ENCODE data around the gene UNC93A. TPM values are rescaled to one million over a fixed set of nuclear protein-coding genes. Genes with fewer than 3 reads are reported as not detected.
A peak's percentile ranks its signal among the peaks of the same experiment; 100 is the strongest.
"Not testable (repeated sequence)": the region's sequence is repeated elsewhere in the genome, so short reads cannot be mapped to it uniquely, and the experiment has no call there.

UNC93A gene
- total RNA-seq, 2 donors from 2014 or later, result not detected

- ATAC-seq; H3K36me3 Mint-ChIP-seq; H3K4me3 Mint-ChIP-seq; DNase-seq (ENCODE audit: low spot score); H3K4me1 Mint-ChIP-seq (ENCODE audit: low read depth in 2 of 2); H3K9me3 Mint-ChIP-seq; H3K27ac Mint-ChIP-seq: not testable (repeated sequence)
- peaks cover 19 to 41% of the 10 kb centered on the region in 2 donors for H3K27me3 Mint-ChIP-seq
Observed at GRCh38 chr6:167278173-167278940, 12.8 kb upstream of the UNC93A start.

DNA sequence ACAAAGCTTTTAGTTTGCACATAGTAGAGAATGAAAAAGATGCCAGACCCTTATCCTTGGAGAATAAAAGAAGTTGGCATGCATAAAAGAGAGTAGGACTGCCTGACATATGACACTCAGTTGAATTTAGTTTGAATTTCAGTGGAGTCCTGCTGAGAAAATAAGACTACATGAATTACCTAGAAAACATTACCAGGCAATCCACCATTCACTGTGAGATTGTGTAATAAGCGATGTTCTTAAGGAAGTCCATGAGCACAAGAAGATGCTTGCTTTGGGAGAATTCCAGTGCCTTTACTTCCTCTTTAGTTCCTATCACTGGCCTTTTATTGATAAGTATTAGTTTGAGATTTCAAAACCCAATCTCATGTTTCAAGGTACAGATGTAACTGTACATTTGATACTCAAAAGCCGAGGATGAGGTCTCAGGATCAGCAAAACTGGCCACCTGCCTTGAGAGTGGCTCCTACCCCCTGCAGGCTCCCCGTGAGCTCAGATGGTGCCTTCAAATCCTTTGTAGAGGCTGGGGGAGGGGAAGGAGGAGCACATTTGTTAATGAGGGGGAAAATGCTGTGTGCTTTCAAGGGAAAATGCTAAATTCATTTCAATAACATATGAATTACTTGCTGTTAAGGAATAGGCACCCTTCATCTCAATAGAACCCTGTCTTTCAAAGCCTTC, 11.2 kb upstream of the UNC93A start:
- no peak overlapping the region for H3K27ac Mint-ChIP-seq
- no peak for DNase-seq (ENCODE audit: low spot score)
- H3K27me3 Mint-ChIP-seq, result peaks cover 19 to 41% of the 10 kb centered on the region in 2 donors
- H3K36me3 Mint-ChIP-seq, result no peaks in the 10 kb centered on the region
- H3K4me1 Mint-ChIP-seq (ENCODE audit: low read depth in 2 of 2), result no peaks in the 10 kb centered on the region
- no peaks in the 10 kb centered on the region for H3K9me3 Mint-ChIP-seq
- no peak for ATAC-seq
- no peak overlapping the region for H3K4me3 Mint-ChIP-seq

- peaks cover 19 to 41% of the 10 kb centered on the region in 2 donors for H3K27me3 Mint-ChIP-seq
- not testable (repeated sequence) for H3K4me1 Mint-ChIP-seq (ENCODE audit: low read depth in 2 of 2); ATAC-seq
Observed at GRCh38 chr6:167280466-167280865, 10.6 kb upstream of the UNC93A start.

DNA sequence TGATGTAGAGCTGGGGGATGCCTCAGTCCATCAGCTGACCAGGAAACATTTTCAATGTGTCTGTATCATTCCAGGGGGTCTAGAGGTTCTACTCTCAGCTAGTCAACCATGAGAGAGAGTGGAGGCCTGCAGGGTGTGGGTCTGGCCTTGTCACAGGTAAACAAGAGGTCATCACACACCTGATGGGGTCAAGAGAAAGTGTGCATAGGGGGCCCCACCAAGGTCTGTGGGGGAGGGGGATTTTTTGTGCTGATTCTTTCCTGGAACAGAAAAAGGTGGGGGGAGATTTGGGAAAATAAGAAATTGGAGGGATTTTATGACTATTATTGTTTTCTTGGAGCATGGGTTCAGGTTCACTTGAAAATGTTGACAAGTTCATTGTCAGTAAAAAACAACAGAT, 8.9 kb upstream of the UNC93A start:
- no peaks in the 10 kb centered on the region for H3K9me3 Mint-ChIP-seq
- H3K27me3 Mint-ChIP-seq, result peaks cover 16 to 32% of the 10 kb centered on the region in 2 donors
- ATAC-seq, result no peak
- no peak overlapping the region for H3K4me3 Mint-ChIP-seq
- H3K4me1 Mint-ChIP-seq (ENCODE audit: low read depth in 2 of 2), result no peaks in the 10 kb centered on the region
- H3K27ac Mint-ChIP-seq, result no peak overlapping the region
- DNase-seq (ENCODE audit: low spot score), result no peak
- no peaks in the 10 kb centered on the region for H3K36me3 Mint-ChIP-seq

More at GRCh38 chr6:167280466-167280865, 10.6 kb upstream of the UNC93A start:
- not testable (repeated sequence) for H3K4me3 Mint-ChIP-seq; H3K36me3 Mint-ChIP-seq; H3K9me3 Mint-ChIP-seq; DNase-seq (ENCODE audit: low spot score); H3K27ac Mint-ChIP-seq

- H3K27me3 Mint-ChIP-seq, result peaks cover 7 to 23% of the 10 kb centered on the region in 2 donors
- not testable (repeated sequence) for H3K36me3 Mint-ChIP-seq; H3K9me3 Mint-ChIP-seq; H3K4me3 Mint-ChIP-seq; H3K4me1 Mint-ChIP-seq (ENCODE audit: low read depth in 2 of 2); DNase-seq (ENCODE audit: low spot score); H3K27ac Mint-ChIP-seq
- ATAC-seq, result peak in 1 of 2 donors; percentile 54
Observed at GRCh38 chr6:167284565-167284964, 6.5 kb upstream of the UNC93A start.

GRCh38 chr6:167285077-167285770, 5.9 kb upstream of the UNC93A start:
- no peaks in the 10 kb centered on the region for H3K36me3 Mint-ChIP-seq
- DNase-seq (ENCODE audit: low spot score) (no peak), ATAC-seq (peak in 1 of 2 donors; percentile 26)
- H3K27me3 Mint-ChIP-seq, result peaks cover 7 to 23% of the 10 kb centered on the region in 2 donors
- H3K9me3 Mint-ChIP-seq, result no peaks in the 10 kb centered on the region
- H3K4me1 Mint-ChIP-seq (ENCODE audit: low read depth in 2 of 2), result no peaks in the 10 kb centered on the region
- H3K4me3 Mint-ChIP-seq, result no peak overlapping the region
- H3K27ac Mint-ChIP-seq, result no peak overlapping the region

- Mint-ChIP-seq H3K4me1 (ENCODE audit: low read depth in 2 of 2) (no peaks in the 10 kb centered on the region), H3K27ac (no peak overlapping the region), H3K27me3 (peaks cover 2 to 11% of the 10 kb centered on the region in 2 donors), H3K36me3 (no peaks in the 10 kb centered on the region), H3K9me3 (no peaks in the 10 kb centered on the region), H3K4me3 (no peak overlapping the region)
- DNase-seq (ENCODE audit: low spot score) (no peak), ATAC-seq (no peak)
Observed at GRCh38 chr6:167287513-167288048, 3.5 kb upstream of the UNC93A start.

DNA sequence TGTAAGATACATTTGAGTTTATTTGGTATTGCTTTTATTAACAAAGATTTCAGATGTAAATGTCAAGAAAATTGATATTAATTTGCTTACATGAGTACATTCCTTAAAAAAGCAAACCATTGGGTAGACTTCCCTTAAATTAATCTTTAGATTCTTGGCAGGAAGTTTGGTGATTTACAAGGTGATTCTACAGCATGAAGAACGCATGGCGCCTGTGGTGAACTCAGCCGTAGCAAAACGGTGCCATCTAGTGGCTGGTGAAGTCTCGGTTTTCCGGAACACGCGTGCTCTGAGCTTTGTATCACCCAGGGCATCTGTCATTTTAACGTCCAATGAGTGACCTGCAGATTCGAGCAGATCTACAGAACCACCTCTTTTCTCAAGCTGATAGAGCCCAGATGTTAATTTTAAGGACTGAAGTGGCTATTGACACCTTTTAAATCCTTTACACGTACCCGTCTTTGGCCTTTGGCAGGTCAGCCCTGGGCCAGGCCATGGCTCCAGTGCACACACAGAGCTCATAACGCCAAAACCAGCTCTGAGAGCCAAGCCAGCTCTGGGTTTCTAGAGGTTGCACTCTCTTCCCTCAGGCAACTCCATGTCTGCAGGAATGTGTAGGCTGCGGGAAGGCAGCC, 2.4 kb upstream of the UNC93A start:
- H3K4me3 Mint-ChIP-seq; H3K9me3 Mint-ChIP-seq; H3K36me3 Mint-ChIP-seq; H3K27me3 Mint-ChIP-seq; H3K4me1 Mint-ChIP-seq (ENCODE audit: low read depth in 2 of 2); H3K27ac Mint-ChIP-seq; DNase-seq (ENCODE audit: low spot score): not testable (repeated sequence)
- peak; percentile 59 to 62 for ATAC-seq

GRCh38 chr6:167289291-167289690, 1.8 kb upstream of the UNC93A start:
- not testable (repeated sequence) for H3K4me3 Mint-ChIP-seq; H3K4me1 Mint-ChIP-seq (ENCODE audit: low read depth in 2 of 2); H3K27ac Mint-ChIP-seq; H3K36me3 Mint-ChIP-seq; H3K27me3 Mint-ChIP-seq; H3K9me3 Mint-ChIP-seq; DNase-seq (ENCODE audit: low spot score); ATAC-seq

- no peak for DNase-seq (ENCODE audit: low spot score)
- Mint-ChIP-seq H3K36me3 (no peaks in the 10 kb centered on the region), H3K4me1 (ENCODE audit: low read depth in 2 of 2) (no peaks in the 10 kb centered on the region), H3K27me3 (peaks cover 2 to 13% of the 10 kb centered on the region in 2 donors), H3K27ac (no peak overlapping the region), H3K4me3 (no peak overlapping the region), H3K9me3 (no peaks in the 10 kb centered on the region)
- ATAC-seq, result no peak
Observed at GRCh38 chr6:167291623-167292300, 647 bp downstream of the UNC93A start.

GRCh38 chr6:167292301-167293087, 1.4 kb downstream of the UNC93A start:
- H3K36me3 Mint-ChIP-seq, result no peaks in the 10 kb centered on the region
- ATAC-seq, result no peak
- DNase-seq (ENCODE audit: low spot score), result peak; percentile 49
- H3K27ac Mint-ChIP-seq, result no peak overlapping the region
- no peak overlapping the region for H3K4me3 Mint-ChIP-seq
- no peaks in the 10 kb centered on the region for H3K9me3 Mint-ChIP-seq
- H3K4me1 Mint-ChIP-seq (ENCODE audit: low read depth in 2 of 2), result no peaks in the 10 kb centered on the region
- H3K27me3 Mint-ChIP-seq, result peaks cover 0 to 13% of the 10 kb centered on the region in 2 donors

DNA sequence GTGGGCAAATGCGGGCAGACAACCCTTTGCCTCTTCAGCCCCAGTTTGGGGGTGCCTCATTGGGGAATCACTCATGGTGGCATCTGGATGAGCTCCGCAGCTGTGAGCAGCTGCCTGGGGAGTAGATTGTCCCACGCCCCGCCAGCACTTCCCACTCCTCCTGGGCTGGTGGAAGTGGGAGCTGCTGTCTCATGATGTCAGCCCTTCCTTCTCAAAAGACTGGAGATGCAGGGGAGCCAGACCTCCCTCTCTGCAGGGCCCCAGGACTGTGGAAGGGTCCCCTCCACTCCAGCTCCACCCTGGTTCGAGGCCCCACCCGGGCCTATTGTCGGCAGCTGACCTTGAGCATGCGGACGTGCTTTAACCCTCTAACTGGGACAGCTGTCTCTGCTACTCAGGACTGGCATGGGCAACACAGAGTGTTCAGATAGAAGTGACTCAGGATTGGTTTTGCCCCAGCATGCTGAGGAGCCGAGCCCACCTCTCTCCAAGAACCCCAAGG, 2.0 kb downstream of the UNC93A start:
- no peak for ATAC-seq
- no peaks in the 10 kb centered on the region for H3K36me3 Mint-ChIP-seq
- H3K27ac Mint-ChIP-seq, result no peak overlapping the region
- no peaks in the 10 kb centered on the region for H3K4me1 Mint-ChIP-seq (ENCODE audit: low read depth in 2 of 2)
- peak; percentile 38 for DNase-seq (ENCODE audit: low spot score)
- H3K9me3 Mint-ChIP-seq, result no peaks in the 10 kb centered on the region
- no peak overlapping the region for H3K4me3 Mint-ChIP-seq
- peaks cover 0 to 19% of the 10 kb centered on the region in 2 donors for H3K27me3 Mint-ChIP-seq

Measured in natural killer cell treated with Interleukin-12 subunit alpha and Interleukin-12 subunit beta and Interleukin-15 and Interleukin-18, amount 100 ng/mL, for 72 hours (primary cell).